ACHN (cell line): ENCODE results near the gene RAMP3.

Source experiments
- DNase-seq: peaks from one replicate; pipeline ENCODE4 v3.0.0-alpha.2; 2015
- in situ Hi-C: cut with HindIII; loops from 2 replicates; pipeline ENCODE4 v1.10.0; 2017; ENCODE audit warnings: low sequenced_read_pairs, low pct_ligation_motif_present, low pct_unique_long_range_greater_than_20kb

RAMP3 gene

GRCh38 chr7:45185864-45186250 lies 28.3 kb downstream of the RAMP3 start:
- in situ Hi-C loops = no loop called here
- DNase-seq = no peak

GRCh38 chr7:45186261-45186813 lies 28.7 kb downstream of the RAMP3 start:
- in situ Hi-C loops = no loop called here
- DNase-seq = no peak

GRCh38 chr7:45187089-45187945 lies 29.7 kb downstream of the RAMP3 start:
- in situ Hi-C loops = no loop called here
- no peak for DNase-seq

GRCh38 chr7:45187946-45188411 lies 30.4 kb downstream of the RAMP3 start:
- DNase-seq = no peak
- in situ Hi-C loops = no loop called here

- no peak for DNase-seq
- in situ Hi-C loops = no loop called here
Measured at GRCh38 chr7:45188736-45189135, 31.1 kb downstream of the RAMP3 start.

GRCh38 chr7:45189151-45189970 lies 31.8 kb downstream of the RAMP3 start:
- in situ Hi-C loops = no loop called here
- DNase-seq = no peak

GRCh38 chr7:45190406-45191165 lies 33.0 kb downstream of the RAMP3 start:
- no peak for DNase-seq
- in situ Hi-C loops = no loop called here

GRCh38 chr7:45191396-45191795 lies 33.8 kb downstream of the RAMP3 start:
- in situ Hi-C loops = no loop called here
- no peak for DNase-seq

GRCh38 chr7:45192621-45193041 lies 35.0 kb downstream of the RAMP3 start:
- DNase-seq = no peak
- in situ Hi-C loops = no loop called here

GRCh38 chr7:45193828-45194227 lies 36.2 kb downstream of the RAMP3 start:
- no peak for DNase-seq
- in situ Hi-C loops = no loop called here

GRCh38 chr7:45196374-45196773 lies 38.8 kb downstream of the RAMP3 start:
- in situ Hi-C loops = no loop called here
- DNase-seq = no peak

GRCh38 chr7:45197461-45197860 lies 39.9 kb downstream of the RAMP3 start:
- in situ Hi-C loops = no loop called here
- no peak for DNase-seq

- no peak for DNase-seq
- in situ Hi-C loops = no loop called here
Measured at GRCh38 chr7:45198986-45199385, 41.4 kb downstream of the RAMP3 start.

- no peak for DNase-seq
- in situ Hi-C loops = no loop called here
Measured at GRCh38 chr7:45199506-45199905, 41.9 kb downstream of the RAMP3 start.

- DNase-seq = no peak
- in situ Hi-C loops = no loop called here
Measured at GRCh38 chr7:45202625-45203024, 45.0 kb downstream of the RAMP3 start.

GRCh38 chr7:45203036-45203435 lies 45.4 kb downstream of the RAMP3 start:
- no peak for DNase-seq
- in situ Hi-C loops = no loop called here

GRCh38 chr7:45203459-45203858 lies 45.9 kb downstream of the RAMP3 start:
- in situ Hi-C loops = no loop called here
- DNase-seq = no peak

GRCh38 chr7:45203936-45204445 lies 46.4 kb downstream of the RAMP3 start:
- in situ Hi-C loops = no loop called here
- no peak for DNase-seq
